Lower leg skin (tissue), 3 donors: ENCODE data around the gene RAB11A.

Experiments used
- CTCF ChIP-seq, 3 donors: fragments of 450-650 bp; IDR thresholded peaks; one replicate each; pipeline ENCODE4 v1.5.1; 2016; ENCODE audit warnings: antibody characterized with exemption in 3 of 3, mild to moderate bottlenecking in 3 of 3, moderate library complexity in 2 of 3
- POLR2A ChIP-seq, 2 donors: fragments of 450-650 bp; IDR thresholded peaks; one replicate each; pipeline ENCODE4 v1.6.1; 2016 to 2017; ENCODE audit warnings: antibody characterized with exemption in 2 of 2, mild to moderate bottlenecking in 1 of 2, moderate library complexity in 1 of 2

- TF ChIP-seq CTCF (IDR thresholded peaks at IDR 0.05) (no peak), POLR2A (IDR thresholded peaks at IDR 0.05) (no peak)
These were observed 49.1 kb downstream of the RAB11A start for GRCh38 chr15:65918357-65918920.
